Skin epidermis (tissue), 12 donors: ENCODE measurements around the gene ANO9.

Experiments
- H3K27ac ChIP-seq, 21 experiments: fragments of 200-600 bp; sonication (generic) in 11 of 21; one replicate each; pipeline ENCODE4 v1.5.0; 2020; ENCODE audit warnings: mild to moderate bottlenecking in 3 of 21, inconsistent platforms in 2 of 21, moderate library complexity in 2 of 21
- H3K4me3 ChIP-seq, 7 experiments: fragments of 200-600 bp; sonication (generic) in 2 of 7; one replicate each; pipeline ENCODE4 v1.5.0; 2020; ENCODE audit warnings: inconsistent platforms in 2 of 7, mild to moderate bottlenecking in 2 of 7, moderate library complexity in 1 of 7

Gene ANO9

GRCh38 chr11:441418-442274 lies at the start of gene ANO9:
Gene ANO9 (minus strand): TSS chr11:442011. CDS start chr11:441926, 85 bp downstream.
- H3K27ac ChIP-seq: peak within 1 kb of the TSS in 19 of 21 experiments; percentile 28 to 90 (median 78)
- peak within 1 kb of the TSS; percentile 39 to 59 (median 51) for H3K4me3 ChIP-seq

- Histone ChIP-seq H3K4me3 (no peak overlapping the region), H3K27ac (no peak overlapping the region)
These were observed 49.5 kb upstream of the ANO9 start for GRCh38 chr11:491358-491757.

GRCh38 chr11:490930-491260 lies 49.1 kb upstream of the ANO9 start:
- Histone ChIP-seq H3K4me3 (no peak overlapping the region), H3K27ac (no peak overlapping the region)

- no peak overlapping the region for H3K4me3 ChIP-seq
- no peak overlapping the region for H3K27ac ChIP-seq
These were observed 48.5 kb upstream of the ANO9 start for GRCh38 chr11:490186-490929.

GRCh38 chr11:489610-490185 lies 47.9 kb upstream of the ANO9 start:
- Histone ChIP-seq H3K4me3 (no peak overlapping the region), H3K27ac (no peak overlapping the region)

GRCh38 chr11:488992-489391 lies 47.2 kb upstream of the ANO9 start:
- no peak overlapping the region for H3K27ac ChIP-seq

GRCh38 chr11:488579-488978 lies 46.8 kb upstream of the ANO9 start:
- Histone ChIP-seq H3K4me3 (no peak overlapping the region), H3K27ac (no peak overlapping the region)

More at GRCh38 chr11:488992-489391, 47.2 kb upstream of the ANO9 start:
- H3K4me3 ChIP-seq: no peak overlapping the region

GRCh38 chr11:488062-488461 lies 46.3 kb upstream of the ANO9 start:
- H3K4me3 ChIP-seq: no peak overlapping the region
- H3K27ac ChIP-seq: peak overlapping the region in 1 of 21 experiments; percentile 1

GRCh38 chr11:487571-488021 lies 45.8 kb upstream of the ANO9 start:
- Histone ChIP-seq H3K27ac (peak overlapping the region in 1 of 21 experiments; percentile 1), H3K4me3 (no peak overlapping the region)

DNA sequence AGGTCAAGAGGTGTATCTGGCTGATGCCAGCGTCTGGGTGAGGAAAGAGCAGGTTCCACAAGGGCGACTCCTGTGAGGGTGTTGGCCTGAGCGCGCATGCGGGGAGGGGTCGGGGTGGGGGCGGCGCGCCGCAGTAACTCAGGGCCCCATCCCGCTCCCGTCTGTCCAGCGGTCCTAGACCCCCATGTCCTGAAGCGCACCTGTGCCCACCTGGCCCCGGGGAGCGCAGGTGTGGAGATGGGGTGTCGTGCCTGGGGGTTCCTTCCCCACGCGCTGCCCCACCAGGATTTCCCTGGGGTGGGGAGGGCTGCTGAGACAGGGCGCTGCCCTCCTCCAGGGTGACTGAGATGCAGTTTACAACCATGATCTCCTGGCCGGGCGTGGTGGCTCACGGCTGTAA lies 44.4 kb upstream of the ANO9 start:
- Histone ChIP-seq H3K27ac (peak overlapping the region in 2 of 21 experiments; percentile 45 to 49), H3K4me3 (no peak overlapping the region)

- H3K27ac ChIP-seq: no peak overlapping the region
- H3K4me3 ChIP-seq: no peak overlapping the region
These were observed 42.8 kb upstream of the ANO9 start for GRCh38 chr11:484616-485015.

DNA sequence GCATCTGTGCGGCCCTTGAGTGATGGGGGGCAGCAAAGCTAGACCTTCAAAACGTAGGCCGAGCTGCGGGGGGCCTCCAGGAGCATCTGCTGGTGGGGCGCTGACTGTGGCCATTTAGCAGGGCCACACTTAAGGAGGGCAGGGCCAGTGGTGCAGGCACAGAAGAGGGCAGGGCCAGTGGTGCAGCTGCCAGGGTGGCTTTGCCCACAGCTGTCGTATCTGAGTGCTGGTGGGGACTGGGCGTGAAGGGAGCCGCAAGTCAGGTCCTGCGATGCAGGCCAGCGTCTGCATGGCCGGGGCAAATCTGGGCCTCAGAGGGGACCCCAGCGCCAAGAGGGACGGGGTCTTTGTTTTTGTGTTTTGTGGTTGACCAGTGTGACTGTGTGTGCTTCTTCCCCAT lies 37.5 kb upstream of the ANO9 start:
- H3K27ac ChIP-seq: no peak overlapping the region
- H3K4me3 ChIP-seq: no peak overlapping the region

DNA sequence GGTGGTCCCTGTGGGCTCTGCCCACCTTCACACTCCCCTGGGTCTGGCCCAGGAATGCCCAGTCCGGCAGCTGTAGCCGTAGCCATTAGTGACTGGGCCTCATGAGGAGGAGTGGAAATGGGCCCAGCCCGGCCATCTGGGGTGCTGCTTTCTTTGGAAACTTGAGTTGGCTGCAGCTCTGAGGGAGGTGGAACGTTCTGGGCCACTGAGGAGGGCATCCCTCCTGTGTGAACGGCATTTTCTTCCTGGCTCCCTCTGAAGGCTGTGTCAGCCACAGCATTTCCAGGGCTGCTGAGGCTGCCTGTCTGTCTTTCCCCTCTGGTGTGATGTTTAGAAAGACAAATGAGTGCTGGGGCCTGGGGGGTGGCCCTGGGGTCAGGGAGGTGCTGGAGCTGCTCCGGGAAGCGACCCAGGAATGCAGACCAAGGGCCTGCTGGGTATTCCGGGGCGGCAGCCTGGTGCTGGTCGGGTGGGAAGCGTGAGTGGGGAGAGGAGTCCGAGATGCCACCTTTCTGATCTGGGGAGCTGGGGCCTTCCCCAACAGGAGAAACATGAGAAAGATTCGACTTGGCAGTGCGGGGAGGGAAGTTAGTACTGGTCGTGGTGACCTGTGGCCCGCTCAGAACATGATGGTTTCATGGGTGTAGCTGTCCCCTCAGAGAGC lies 35.4 kb upstream of the ANO9 start:
- H3K27ac ChIP-seq: no peak overlapping the region

DNA sequence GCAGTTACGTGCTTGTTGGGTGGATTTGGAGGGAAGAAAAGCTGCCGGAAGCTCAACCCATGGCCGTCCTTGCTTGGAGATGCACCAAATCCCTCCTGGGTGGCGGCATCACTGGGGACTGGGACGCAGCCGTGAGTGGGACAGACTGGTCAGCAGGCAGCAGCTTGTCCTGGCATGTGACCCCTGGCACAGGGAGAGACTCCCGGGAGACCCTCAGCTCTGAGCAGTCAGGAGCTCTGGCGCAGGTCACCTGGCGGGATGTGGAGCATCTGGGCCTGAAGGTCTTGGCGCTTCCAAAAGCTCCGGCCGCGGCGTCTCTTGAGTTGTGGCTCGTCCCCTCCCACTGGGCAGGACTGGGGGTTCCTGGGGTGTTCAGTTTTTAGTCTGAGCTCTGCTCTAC lies 34.6 kb upstream of the ANO9 start:
- H3K4me3 ChIP-seq: no peak overlapping the region
- H3K27ac ChIP-seq: no peak overlapping the region

More for the DNA sequence above, 35.4 kb upstream of the ANO9 start:
- H3K4me3 ChIP-seq: no peak overlapping the region

DNA sequence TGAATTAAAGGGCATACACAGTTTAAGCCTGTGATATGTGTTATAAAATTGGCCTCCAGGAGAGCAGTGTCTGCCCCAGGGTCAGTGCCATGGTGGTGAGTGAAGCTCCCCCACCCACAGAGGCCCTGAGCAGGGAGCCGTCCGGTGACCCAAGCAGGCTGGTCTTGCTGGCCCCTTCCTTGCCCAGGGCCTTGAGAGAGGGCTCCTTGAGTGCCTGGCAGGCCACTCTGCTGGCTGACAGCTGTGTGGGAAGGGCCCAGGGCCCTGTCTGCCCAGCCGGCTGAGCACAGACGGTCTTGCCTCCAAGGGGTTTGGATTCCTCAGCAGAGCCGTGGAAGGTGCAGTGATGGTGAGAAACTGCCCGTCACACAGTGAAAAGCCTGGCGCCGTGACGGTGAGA lies 34.1 kb upstream of the ANO9 start:
- no peak overlapping the region for H3K27ac ChIP-seq
- no peak overlapping the region for H3K4me3 ChIP-seq

- no peak overlapping the region for H3K4me3 ChIP-seq
- no peak overlapping the region for H3K27ac ChIP-seq
These were observed 33.2 kb upstream of the ANO9 start for GRCh38 chr11:474914-475506.

DNA sequence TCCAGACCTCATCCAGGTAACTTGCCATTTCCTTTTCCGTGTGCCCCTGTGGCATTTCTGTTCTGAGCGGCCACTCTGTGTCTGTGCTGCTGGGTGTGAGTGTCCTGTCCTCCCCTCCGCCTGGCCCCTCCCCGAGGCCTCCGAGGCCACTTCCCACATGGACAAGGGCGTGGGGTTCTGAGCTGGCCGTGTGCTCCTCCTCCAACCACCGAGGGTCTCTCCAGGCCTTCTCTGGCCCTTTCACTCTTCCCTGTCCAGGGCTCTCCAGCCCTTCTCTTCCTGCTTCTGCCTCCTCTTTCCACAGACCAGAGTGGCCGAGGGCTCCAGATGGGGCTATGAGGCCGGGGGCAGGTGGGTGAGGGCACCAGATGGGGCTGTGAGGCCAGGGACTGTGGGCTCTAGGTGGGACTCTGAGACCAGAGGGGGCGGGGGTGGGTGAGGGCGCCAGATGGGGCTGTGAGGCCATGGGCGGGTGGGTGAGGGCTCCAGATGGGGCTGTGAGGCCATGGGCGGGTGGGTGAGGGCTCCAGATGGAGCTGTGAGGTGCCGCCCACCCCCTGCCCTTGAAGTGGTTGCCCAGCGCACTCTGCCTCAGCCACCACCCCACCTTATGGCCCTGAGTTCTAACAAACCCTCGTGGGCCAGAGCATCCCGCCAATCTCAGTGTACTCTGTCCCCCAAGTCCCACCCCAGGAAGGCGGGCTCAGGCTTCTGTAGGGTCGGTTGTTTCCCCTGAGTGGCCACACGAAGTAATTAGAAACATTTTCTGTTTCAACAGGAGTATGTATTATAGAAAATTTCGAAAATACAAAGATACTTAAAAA lies 32.4 kb upstream of the ANO9 start:
- no peak overlapping the region for H3K27ac ChIP-seq
- no peak overlapping the region for H3K4me3 ChIP-seq

GRCh38 chr11:473415-473814 lies 31.6 kb upstream of the ANO9 start:
- Histone ChIP-seq H3K4me3 (no peak overlapping the region), H3K27ac (no peak overlapping the region)

DNA sequence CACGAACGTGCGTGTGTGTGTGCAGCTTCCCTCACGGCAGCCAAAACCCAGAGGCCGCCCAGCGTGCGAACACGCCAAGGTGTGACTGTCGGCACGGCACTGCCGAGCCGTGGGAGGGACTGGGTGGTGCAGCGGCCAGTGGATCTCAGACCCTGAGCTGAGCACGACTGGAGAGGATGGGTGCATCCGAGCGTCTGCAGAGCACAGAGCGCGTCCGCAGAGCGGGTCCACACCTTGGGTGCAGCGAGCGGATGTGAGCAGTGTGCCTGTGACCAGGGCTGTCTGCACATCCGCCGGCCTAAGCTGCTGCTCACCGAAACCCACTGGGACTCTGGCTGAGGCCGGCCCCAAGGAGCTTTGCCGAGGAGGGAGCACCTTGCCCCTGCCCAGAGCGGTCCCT lies 31.0 kb upstream of the ANO9 start:
- Histone ChIP-seq H3K4me3 (no peak overlapping the region), H3K27ac (no peak overlapping the region)
